Left renal cortex interstitium (tissue), 4 donors: ENCODE results near the gene NOXA1. TPM values are rescaled to one million over a fixed set of nuclear protein-coding genes. Genes with fewer than 3 reads are reported as not detected.
"Not testable (repeated sequence)": the region's sequence is repeated elsewhere in the genome, so short reads cannot be mapped to it uniquely, and the experiment has no call there.

Source experiments
- DNase-seq, 4 donors: peaks; one replicate each; pipeline ENCODE4 v3.0.0-alpha.2; 2013; ENCODE audit warnings: low read depth in 4 of 4, low spot score in 2 of 4, missing footprints in 1 of 4
- polyA plus RNA-seq, 4 donors: library from polyadenylated mRNA; unstranded; fragments of 120-200 nt; gene quantifications; one replicate each; pipeline ENCODE4 v1.2.1, GENCODE V29; 2013; ENCODE audit not compliant: insufficient read length in 4 of 4

The NOXA1 gene
- polyA plus RNA-seq, 4 donors, result 4.3 to 13.1 (median 9.1) TPM

DNA sequence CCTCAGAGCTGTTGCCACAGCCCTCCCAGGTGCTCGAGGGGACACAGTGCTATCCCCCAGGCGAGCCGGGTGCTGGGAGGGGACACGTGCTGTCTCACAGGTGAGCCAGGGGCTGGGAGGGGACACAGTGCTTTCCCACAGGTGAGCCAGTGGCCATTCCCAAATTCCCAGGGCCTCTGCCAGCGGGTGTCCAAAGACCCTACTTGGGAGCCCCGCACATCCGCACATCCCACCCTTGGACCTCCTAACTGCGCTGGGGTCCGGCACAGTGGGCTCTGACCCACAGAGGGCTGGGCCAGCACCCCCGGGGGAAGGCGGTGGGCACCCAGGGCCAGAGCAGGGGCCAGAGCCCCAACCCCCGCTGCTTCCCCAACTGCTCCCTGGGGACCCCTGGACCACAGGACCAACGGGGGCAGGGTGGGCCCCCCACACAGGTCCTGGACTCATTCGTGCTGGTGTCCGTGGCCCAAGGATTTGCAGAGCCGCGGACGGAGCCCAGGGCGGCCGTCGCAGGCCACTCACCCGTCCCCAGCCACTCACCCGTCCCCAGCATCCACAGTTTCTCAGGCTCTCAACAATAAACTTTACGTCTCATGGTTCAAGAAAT lies 18.1 kb upstream of the NOXA1 start:
- no peak for DNase-seq

GRCh38 chr9:137405677-137406081 lies 17.5 kb upstream of the NOXA1 start:
- no peak for DNase-seq

- no peak for DNase-seq
Measured at GRCh38 chr9:137406085-137406760, 17.0 kb upstream of the NOXA1 start.

DNA sequence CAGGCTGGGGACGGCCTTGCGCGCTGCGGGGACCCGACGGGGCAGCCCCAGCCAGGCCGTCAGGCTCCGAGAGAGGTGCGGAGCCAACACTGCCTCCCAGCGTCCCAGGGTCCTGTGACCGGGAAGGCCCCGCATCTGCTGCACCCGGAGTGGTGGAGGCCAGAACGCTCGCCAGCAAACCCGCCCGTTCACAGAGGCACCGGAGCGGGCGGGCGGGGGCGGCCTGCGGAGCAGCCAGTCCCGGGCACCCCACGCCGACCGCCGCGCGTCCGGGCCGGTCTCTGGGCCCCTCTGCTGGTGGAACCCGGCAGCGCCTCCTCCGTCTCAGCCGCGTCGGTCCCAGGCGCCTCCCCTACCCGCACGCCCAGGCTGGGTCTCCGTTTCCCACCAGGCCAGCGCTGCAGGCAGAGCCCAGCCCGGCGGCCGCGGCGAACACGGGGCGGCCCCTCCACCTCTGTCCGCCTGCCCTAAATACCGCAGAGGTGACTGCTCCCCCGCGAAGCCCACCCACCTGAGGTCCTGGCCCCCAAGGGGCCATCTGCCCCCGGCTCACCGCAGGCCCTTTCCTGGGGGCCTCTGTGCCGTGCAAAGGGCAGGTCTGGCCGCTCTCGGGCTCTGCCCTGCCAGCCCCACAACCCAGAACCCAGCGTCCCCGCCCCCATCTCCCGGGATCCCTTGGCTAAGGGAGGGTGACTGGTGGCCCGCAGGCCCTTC lies 16.2 kb upstream of the NOXA1 start:
- DNase-seq, result peak in 3 of 4 donors; percentile 45 to 59 (median 46)

DNA sequence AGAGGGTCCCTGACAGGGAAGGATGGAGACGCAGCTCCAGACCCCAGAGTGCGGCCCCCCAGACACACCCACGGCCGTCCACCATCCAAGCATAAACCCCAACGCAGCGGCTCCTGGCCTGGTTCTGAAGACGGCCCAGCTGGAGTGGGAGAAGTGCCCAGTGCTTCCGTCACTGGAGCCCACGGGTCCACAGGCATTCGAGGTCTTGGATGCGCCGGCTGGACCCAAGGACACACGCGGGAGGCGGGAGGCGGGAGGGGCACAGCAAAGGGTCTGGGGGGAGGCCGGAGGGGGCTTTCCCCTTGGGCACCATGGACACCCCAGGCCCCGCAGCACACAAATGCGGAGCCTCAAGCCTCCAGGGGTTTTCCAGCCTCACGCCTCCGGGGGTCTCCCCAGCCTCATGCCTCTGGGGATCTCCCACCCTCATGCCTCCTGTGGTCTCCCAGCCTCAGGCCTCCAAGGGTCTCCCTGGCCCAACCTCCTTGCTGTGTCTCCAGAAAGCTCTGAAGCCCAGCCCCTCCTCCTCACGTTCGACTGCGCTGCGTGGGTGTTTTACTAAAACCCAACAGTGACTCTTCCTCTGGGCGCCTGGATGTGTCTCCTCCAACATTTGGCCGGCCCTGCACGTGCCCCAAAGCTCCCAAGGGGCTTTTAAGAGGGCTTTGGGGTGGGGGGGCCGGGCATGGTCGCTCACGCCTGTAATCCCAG lies 15.4 kb upstream of the NOXA1 start:
- DNase-seq, result no peak

- DNase-seq, result no peak
Measured at GRCh38 chr9:137408651-137409405, 14.4 kb upstream of the NOXA1 start.

DNA sequence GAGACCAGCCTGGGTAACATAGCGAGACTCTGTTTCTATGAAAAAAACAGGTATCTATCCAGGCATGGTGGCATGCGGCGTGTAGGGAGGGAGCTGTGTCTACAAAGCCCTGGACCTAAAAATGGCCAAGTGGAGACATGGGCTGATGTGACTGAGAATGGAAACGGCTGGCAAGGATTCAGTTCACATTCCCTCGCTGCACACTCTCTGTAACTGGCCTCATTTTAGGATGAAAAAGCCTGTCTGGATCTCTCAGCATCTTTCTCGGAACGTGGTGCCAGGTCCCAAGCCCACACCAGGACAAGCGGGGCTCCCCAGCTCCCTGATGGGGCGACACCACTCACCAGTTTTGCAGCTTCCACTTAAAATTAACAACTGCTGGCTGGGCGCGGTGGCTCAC lies 13.7 kb upstream of the NOXA1 start:
- DNase-seq, result no peak

DNA sequence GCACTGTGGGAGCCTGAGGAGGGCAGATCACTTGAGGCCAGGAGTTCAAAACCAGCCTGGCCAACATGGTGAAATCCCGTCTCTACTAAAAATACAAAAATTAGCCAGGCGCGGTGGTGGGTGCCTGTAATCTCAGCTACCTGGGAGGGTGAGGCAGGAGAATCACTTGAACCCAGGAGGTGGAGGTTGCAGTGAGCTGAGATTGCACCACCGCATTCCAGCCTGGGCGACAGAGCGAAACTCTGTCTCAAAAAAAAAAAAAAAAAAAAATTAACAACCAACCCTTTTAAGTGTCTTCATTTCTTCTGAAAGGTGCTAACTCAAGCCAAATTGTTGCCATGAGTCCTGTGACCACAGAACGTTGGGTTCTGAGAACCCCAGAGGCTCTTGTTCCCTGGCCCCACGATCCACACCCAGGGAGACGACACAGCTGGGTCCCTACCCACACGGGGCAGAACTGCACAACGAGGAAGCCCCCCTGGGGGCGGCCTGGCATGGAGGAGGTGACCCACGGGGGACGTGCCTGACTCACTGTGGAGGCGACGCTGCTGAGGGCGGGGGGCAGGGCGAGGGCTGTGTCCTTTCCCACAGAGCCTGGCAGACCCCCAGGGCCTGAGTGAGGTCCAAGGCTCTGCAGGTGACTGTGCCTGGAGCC lies 12.8 kb upstream of the NOXA1 start:
- not testable (repeated sequence) for DNase-seq

DNA sequence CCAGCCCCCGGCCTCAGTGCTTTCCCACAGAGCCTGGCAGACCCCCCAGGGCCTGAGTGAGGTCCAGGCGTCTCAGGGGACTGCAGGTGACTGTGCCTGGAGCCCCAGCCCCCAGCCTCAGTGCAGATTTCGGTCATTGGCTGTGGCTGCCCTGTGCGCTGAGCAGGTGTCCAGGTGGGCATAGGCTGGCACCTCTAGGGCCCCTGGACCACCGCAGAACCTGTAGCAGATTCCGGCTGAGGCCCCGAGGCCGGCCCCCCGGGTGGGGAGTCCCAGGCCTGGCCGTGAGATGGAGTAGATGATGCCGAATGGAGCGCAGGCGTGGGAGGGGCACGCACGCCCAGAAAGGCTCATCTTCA lies 12.3 kb upstream of the NOXA1 start:
- DNase-seq, result no peak

- no peak for DNase-seq
Measured at GRCh38 chr9:137411260-137411644, 11.9 kb upstream of the NOXA1 start.

- no peak for DNase-seq
Measured at GRCh38 chr9:137411645-137412380, 11.4 kb upstream of the NOXA1 start.

DNA sequence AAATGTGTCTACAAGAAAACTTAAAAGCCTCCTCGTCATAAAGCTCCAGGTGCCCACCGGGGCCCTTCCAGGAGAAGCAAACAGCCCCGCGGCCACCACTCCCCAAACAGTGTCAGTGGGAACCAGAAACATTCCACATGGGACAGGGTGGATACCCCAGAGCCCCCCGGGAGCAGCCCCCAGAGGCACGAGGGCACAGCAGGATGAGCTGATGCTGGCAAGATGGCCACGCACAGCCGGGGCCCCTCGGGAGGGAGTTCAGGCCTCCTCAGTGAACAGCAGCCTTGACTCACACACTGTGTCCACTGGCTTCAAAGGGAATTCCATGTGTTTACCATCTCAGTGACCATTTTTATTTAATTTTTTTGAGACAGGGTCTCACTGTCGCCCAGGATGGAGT lies 10.8 kb upstream of the NOXA1 start:
- DNase-seq, result no peak

DNA sequence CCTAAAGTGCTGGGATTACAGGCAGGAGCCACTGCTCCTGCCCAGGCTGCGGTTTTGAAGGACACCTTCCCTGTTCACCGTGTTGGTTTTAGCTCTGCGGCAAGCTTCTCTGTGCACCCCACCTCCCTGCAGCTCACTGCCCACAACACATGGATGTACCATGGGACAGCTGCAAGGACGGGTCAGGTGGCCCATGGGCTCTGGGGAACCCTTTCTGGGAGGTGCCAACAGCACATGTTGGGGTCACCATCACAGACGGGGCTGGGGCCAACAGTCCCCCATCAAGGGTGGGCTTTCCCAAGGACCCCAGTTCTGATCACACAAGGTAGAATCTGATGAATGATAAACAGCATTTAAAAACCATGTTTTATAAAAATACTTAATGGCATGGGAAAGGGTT lies 7.7 kb upstream of the NOXA1 start:
- no peak for DNase-seq

DNA sequence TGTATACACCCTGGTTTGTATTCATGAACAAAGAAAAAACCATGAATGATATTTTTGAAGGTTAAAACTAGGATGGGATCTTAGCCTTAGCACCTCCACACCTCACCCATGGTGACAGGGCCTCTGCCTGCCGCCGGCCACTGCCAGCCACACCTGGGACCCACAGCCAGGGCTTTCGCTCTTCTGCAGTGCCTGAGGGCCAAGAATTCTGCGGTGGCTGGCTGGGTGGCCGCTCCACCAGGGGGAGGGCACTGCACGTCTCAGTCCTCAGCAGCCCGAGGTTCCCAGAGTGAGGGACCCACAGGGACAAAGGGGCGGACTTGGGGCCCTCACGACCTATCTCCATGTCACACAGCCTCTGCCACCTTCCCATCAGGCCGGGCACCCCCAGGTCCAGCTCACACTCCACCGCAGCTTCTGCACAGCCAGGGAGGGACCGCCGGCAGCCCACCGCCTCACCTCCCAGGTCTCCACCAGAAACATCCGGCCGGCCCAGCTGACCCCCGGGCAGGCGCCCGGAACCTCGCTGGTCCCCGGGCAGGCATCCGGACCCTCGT lies 7.1 kb upstream of the NOXA1 start:
- no peak for DNase-seq

DNA sequence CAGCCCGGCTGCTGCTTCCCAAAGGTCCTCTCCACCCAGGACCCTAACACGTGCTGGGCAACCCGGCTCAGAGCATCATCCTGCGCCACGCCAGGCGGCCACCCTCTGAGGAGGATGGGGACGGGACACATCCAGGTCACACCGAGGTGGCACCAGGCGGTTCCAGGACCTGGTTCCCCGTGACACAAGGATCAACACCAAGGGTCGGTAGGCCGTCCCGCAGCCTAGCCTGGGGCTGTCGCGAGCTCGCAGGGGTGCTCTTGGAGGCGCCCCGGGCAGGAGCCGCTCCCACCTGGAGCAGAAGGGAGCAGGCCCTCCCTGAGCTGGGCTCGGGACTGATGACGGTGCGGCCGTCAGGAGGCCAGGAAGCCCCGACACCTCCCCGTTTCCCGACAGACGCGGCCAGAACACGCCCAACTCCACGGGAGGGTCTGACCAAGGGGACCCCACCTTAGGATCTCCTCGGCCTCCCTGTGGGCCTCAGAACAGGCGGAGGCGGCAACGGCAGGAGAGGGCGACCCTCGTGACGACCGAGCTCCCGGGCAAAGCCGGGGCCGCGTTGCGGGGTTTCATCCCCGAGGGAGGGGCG lies 6.5 kb upstream of the NOXA1 start:
- DNase-seq, result no peak

DNA sequence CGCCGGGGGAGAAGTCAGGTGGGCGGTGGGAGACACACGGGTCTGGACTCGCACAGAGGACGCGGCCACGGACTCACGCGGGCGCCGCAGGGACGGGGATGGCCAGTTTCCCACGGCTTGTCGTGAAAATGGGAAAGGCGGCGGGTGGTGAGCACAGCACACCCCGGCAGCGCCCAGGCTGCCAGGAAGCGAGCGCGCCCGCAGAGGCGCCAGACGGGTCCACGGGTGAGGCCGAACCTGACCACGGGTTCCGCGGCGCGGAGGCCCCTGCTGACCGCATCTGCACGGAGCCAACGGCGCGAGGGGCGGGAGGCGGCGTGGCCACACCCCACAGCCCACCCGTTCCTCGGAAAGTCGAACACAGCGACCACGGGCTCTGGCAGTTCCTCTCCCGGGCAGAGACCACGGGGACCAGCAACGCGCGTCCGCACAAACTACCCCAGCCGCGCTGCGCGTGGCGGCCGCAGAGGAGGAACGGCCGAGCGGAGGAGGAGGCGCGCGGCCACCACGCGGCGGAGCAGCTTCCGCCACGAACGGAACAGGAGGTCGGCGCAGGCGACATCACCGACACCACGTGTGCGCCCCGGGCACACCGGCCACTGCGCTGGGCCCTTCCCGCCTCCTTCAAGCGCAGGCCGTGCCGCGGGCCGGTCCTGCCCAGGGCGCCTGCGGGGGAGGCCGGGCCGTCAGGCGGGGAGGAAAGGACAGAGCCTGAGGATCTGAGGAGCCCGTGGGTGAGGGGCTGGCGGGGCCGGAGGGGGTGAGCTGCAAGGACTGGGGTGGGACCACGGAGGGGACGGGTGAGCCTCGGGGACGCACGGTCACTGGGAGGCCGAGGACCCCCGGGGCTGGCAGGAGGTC lies 5.8 kb upstream of the NOXA1 start:
- DNase-seq, result no peak

- no peak for DNase-seq
Measured at GRCh38 chr9:137421838-137422603, 1.2 kb upstream of the NOXA1 start.
